Left lung (tissue), 10 donors: ENCODE measurements around the gene PYGB. TPM values are rescaled to one million over a fixed set of nuclear protein-coding genes. Genes with fewer than 3 reads are reported as not detected.
A peak's percentile ranks its signal among the peaks of the same experiment; 100 is the strongest.

Source experiments
- ATAC-seq: fragments of 200-7000 bp; cut with Tn5 transposase; one replicate; pipeline ENCODE4 v1.9.1; 2020; ENCODE audit warnings: moderate library complexity
- DNase-seq, 4 donors: peaks; one replicate each; pipeline ENCODE4 v3.0.0-alpha.2; 2013 to 2020
- H3K27ac ChIP-seq, 2 donors: fragments of 200-600 bp; sonication (generic) in 1 of 2; one replicate each; pipeline versions ENCODE4 v1.5.0 to v1.8.0; 2020 to 2021
- H3K27me3 ChIP-seq, 2 donors: fragments of 200-600 bp; sonication (generic) in 1 of 2; one replicate each; pipeline versions ENCODE4 v1.5.0 to v1.8.0; 2020 to 2021
- H3K36me3 ChIP-seq, 2 donors: fragments of 200-600 bp; sonication (generic) in 1 of 2; one replicate each; pipeline versions ENCODE4 v1.5.0 to v1.8.0; 2020 to 2021
- H3K4me1 ChIP-seq, 2 donors: fragments of 200-600 bp; one replicate each; pipeline ENCODE4 v1.8.0; 2021
- H3K4me3 ChIP-seq, 2 donors: fragments of 200-600 bp; sonication (generic) in 1 of 2; one replicate each; pipeline versions ENCODE4 v1.5.0 to v1.8.0; 2020 to 2021; ENCODE audit warnings: mild to moderate bottlenecking in 1 of 2
- H3K9me3 ChIP-seq, 2 donors: fragments of 200-600 bp; sonication (generic) in 1 of 2; one replicate each; pipeline versions ENCODE4 v1.5.0 to v1.8.0; 2020 to 2021
- intact Hi-C, 2 donors: fragments of 100-400 bp; cut with DNase I; formaldehyde crosslinking; loops; one replicate each; pipeline versions ENCODE4 v1.11.2 to v1.14.2; 2022
- polyA plus RNA-seq, 6 donors: library from polyadenylated mRNA; unstranded; fragments of 120-200 nt; gene quantifications; one replicate each; pipeline ENCODE4 v1.2.1, GENCODE V29; 2013; ENCODE audit not compliant: insufficient read length in 6 of 6
- total RNA-seq, 2 donors: library from RNA; stranded (reverse); fragmentation: NEBNext Ultra II Directional; extraction: Animal tissue kit (Norgen Biotek cat#: 25700); gene quantifications; one replicate each; pipeline ENCODE4 v1.2.1, GENCODE V29; 2021
- TF ChIP-seq, protein P1 (sequence below), 2 donors: fragments of 200-600 bp; sonication (generic) in 1 of 2; IDR thresholded peaks; one replicate each; pipeline versions ENCODE4 v1.5.0 to v1.8.0; 2021; ENCODE audit warnings: antibody characterized with exemption in 2 of 2
- donor health status: DM: no; HTN: yes; CAD: no.
- donor health status: DM: no; HTN: no; CAD: no.

The PYGB gene
- total and polyA plus RNA-seq, 8 donors = 37.8 to 81.3 (median 47.8) TPM

DNA sequence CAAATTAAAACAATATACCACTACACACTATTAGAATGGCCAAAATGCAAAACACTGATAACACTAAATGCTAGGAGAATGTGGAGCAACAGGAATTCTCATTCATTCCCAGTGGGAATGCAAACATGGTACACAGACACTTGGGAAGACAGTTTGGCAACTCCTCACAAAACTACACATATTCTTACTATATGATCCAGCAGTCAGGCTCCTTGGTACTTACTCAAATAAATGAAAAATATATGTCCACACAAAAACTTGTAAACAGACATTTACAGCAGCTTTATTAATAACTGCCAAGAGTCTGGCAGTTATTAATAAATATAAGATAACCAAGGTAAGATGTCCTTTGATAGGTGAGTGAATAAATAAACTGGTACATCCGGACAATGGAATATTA, 97.8 kb downstream of the PYGB start:
- TF ChIP-seq, protein P1, sequence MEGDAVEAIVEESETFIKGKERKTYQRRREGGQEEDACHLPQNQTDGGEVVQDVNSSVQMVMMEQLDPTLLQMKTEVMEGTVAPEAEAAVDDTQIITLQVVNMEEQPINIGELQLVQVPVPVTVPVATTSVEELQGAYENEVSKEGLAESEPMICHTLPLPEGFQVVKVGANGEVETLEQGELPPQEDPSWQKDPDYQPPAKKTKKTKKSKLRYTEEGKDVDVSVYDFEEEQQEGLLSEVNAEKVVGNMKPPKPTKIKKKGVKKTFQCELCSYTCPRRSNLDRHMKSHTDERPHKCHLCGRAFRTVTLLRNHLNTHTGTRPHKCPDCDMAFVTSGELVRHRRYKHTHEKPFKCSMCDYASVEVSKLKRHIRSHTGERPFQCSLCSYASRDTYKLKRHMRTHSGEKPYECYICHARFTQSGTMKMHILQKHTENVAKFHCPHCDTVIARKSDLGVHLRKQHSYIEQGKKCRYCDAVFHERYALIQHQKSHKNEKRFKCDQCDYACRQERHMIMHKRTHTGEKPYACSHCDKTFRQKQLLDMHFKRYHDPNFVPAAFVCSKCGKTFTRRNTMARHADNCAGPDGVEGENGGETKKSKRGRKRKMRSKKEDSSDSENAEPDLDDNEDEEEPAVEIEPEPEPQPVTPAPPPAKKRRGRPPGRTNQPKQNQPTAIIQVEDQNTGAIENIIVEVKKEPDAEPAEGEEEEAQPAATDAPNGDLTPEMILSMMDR (IDR thresholded peaks at IDR 0.05) = no peak
- ATAC-seq (no peak), DNase-seq (no peak)
- H3K4me3 ChIP-seq = no peak overlapping the region
- no peaks in the 10 kb centered on the region for H3K9me3 ChIP-seq
- H3K27me3 ChIP-seq = no peaks in the 10 kb centered on the region
- H3K27ac ChIP-seq = no peak overlapping the region
- H3K36me3 ChIP-seq = no peaks in the 10 kb centered on the region
- intact Hi-C loops = no loop called here
- H3K4me1 ChIP-seq = no peaks in the 10 kb centered on the region

DNA sequence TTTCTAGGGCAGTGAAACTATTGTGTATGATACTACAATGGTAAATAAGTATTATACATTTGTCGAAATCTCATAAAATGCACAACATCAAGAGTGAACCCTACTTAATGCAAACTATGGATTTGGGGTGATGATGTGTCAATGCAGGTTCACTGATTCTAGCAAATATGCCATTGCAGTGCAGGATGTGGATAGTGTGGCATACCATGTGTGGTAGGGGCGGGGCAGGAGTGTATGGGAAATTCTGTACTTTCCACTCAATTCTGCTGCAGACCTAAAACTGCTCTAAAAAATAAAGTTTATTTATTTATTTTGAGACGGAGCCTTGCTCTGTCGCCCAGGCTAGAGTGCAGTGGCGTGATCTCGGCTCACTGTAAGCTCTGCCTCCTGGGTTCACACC, 98.5 kb downstream of the PYGB start:
- Histone ChIP-seq H3K27ac (no peak overlapping the region), H3K4me3 (no peak overlapping the region), H3K4me1 (no peaks in the 10 kb centered on the region), H3K36me3 (no peaks in the 10 kb centered on the region), H3K27me3 (no peaks in the 10 kb centered on the region), H3K9me3 (no peaks in the 10 kb centered on the region)
- TF ChIP-seq, protein P1 (IDR thresholded peaks at IDR 0.05) = no peak
- DNase-seq = peak in 1 of 4 donors; percentile 3
- intact Hi-C loops = no loop called here
- no peak for ATAC-seq

Other genes with a start within 250 kb of the PYGB start
- gene ACSS1, start 189.9 kb upstream of the PYGB start, total RNA-seq = 10 to 100 TPM; 26.6 to 40.7 TPM
- 10 to 100 TPM; 41.0 to 44.3 (median 42.8) TPM for gene ACSS1, start 189.9 kb upstream of the PYGB start, polyA plus RNA-seq
- not detected for gene VSX1, start 165.9 kb upstream of the PYGB start, total RNA-seq
- gene VSX1, start 165.9 kb upstream of the PYGB start, polyA plus RNA-seq = under 1 TPM in 1 of 6 donors, not detected in 5; 0.10 TPM
- 10 to 100 TPM; 72.7 to 76.3 TPM for gene ENTPD6, start 52.4 kb upstream of the PYGB start, total RNA-seq
- gene ENTPD6, start 52.4 kb upstream of the PYGB start, polyA plus RNA-seq = 10 to 100 TPM; 40.2 to 54.1 (median 45.0) TPM
- gene ABHD12, start 142.8 kb downstream of the PYGB start, total RNA-seq = 10 to 100 TPM; 52.1 to 57.8 TPM
- gene ABHD12, start 142.8 kb downstream of the PYGB start, polyA plus RNA-seq = 10 to 100 TPM; 39.7 to 48.2 (median 46.3) TPM
- gene GINS1, start 159.6 kb downstream of the PYGB start, total RNA-seq = 1 to 10 TPM; 4.8 to 6.4 TPM
- gene GINS1, start 159.6 kb downstream of the PYGB start, polyA plus RNA-seq = 10 to 100 TPM; 14.5 to 22.9 (median 16.2) TPM